HG03064 (cell line): ENCODE measurements around the gene GPBP1.

ENCODE experiments used
- ATAC-seq: cut with Tn5 transposase; IDR thresholded peaks from one replicate; pipeline ENCODE4 v1.9.1; 2021; ENCODE audit warnings: low read depth; ENCODE audit not compliant: unreplicated experiment

The GPBP1 gene

GRCh38 chr5:57207007-57207653, 33.3 kb downstream of the GPBP1 start:
- ATAC-seq: no peak

- ATAC-seq: no peak
Measured at GRCh38 chr5:57207681-57208080, 33.8 kb downstream of the GPBP1 start.

- ATAC-seq: no peak
Measured at GRCh38 chr5:57209316-57210040, 35.6 kb downstream of the GPBP1 start.

GRCh38 chr5:57210633-57211032, 36.8 kb downstream of the GPBP1 start:
- no peak for ATAC-seq

- ATAC-seq: no peak
Measured at GRCh38 chr5:57211039-57211438, 37.2 kb downstream of the GPBP1 start.

- no peak for ATAC-seq
Measured at GRCh38 chr5:57215629-57216195, 41.9 kb downstream of the GPBP1 start.

GRCh38 chr5:57216714-57217113, 42.9 kb downstream of the GPBP1 start:
- ATAC-seq: no peak

- ATAC-seq: no peak
Measured at GRCh38 chr5:57219386-57219785, 45.5 kb downstream of the GPBP1 start.

- ATAC-seq: no peak
Measured at GRCh38 chr5:57221049-57221568, 47.2 kb downstream of the GPBP1 start.

GRCh38 chr5:57225553-57225952, 51.7 kb downstream of the GPBP1 start:
- ATAC-seq: no peak

GRCh38 chr5:57229313-57229712, 55.5 kb downstream of the GPBP1 start:
- ATAC-seq: no peak

- no peak for ATAC-seq
Measured at GRCh38 chr5:57231607-57232006, 57.7 kb downstream of the GPBP1 start.

GRCh38 chr5:57232293-57233033, 58.6 kb downstream of the GPBP1 start:
- no peak for ATAC-seq

- ATAC-seq: no peak
Measured at GRCh38 chr5:57243286-57244137, 69.7 kb downstream of the GPBP1 start.

GRCh38 chr5:57244331-57244730, 70.5 kb downstream of the GPBP1 start:
- ATAC-seq: no peak

- ATAC-seq: no peak
Measured at GRCh38 chr5:57246426-57246825, 72.6 kb downstream of the GPBP1 start.

- no peak for ATAC-seq
Measured at GRCh38 chr5:57247765-57248164, 73.9 kb downstream of the GPBP1 start.

GRCh38 chr5:57249265-57249874, 75.5 kb downstream of the GPBP1 start:
- ATAC-seq: no peak

GRCh38 chr5:57258052-57258451, 84.2 kb downstream of the GPBP1 start:
- no peak for ATAC-seq

GRCh38 chr5:57258943-57259342, 85.1 kb downstream of the GPBP1 start:
- ATAC-seq: no peak
